NCI-H510A (cell line): Measurements from ENCODE around the gene GEN1.

Source experiments
- DNase-seq: peaks from one replicate; lab custom pipeline; 2025; lab: John Stamatoyannopoulos, UW

The GEN1 gene

GRCh38 chr2:17827785-17828184 is 73.8 kb downstream of the GEN1 start:
- no peak for DNase-seq

GRCh38 chr2:17830053-17831034 is 76.4 kb downstream of the GEN1 start:
- no peak for DNase-seq

- DNase-seq = no peak
Measured at GRCh38 chr2:17835516-17835915, 81.6 kb downstream of the GEN1 start.
